LoVo (cell line): ENCODE data around the gene MRPL33.

Experiments
- DNase-seq: peaks from one replicate; pipeline ENCODE4 v3.0.0-alpha.2; 2016; ENCODE audit warnings: low spot score

Gene MRPL33

GRCh38 chr2:27776696-27777095 lies 5.2 kb downstream of the MRPL33 start:
- no peak for DNase-seq

GRCh38 chr2:27779417-27780055 lies 8.0 kb downstream of the MRPL33 start:
- no peak for DNase-seq

- DNase-seq = no peak
Measured at GRCh38 chr2:27781496-27781895, 10.0 kb downstream of the MRPL33 start.

- DNase-seq = no peak
Measured at GRCh38 chr2:27782701-27783100, 11.2 kb downstream of the MRPL33 start.

- DNase-seq = no peak
Measured at GRCh38 chr2:27790796-27791195, 19.3 kb downstream of the MRPL33 start.

GRCh38 chr2:27792759-27793158 lies 21.2 kb downstream of the MRPL33 start:
- DNase-seq = peak; percentile 29

- no peak for DNase-seq
Measured at GRCh38 chr2:27795093-27795834, 23.7 kb downstream of the MRPL33 start.

- DNase-seq = no peak
Measured at GRCh38 chr2:27795868-27796277, 24.4 kb downstream of the MRPL33 start.

- DNase-seq = no peak
Measured at GRCh38 chr2:27796791-27797765, 25.6 kb downstream of the MRPL33 start.

GRCh38 chr2:27797841-27798240 lies 26.3 kb downstream of the MRPL33 start:
- DNase-seq = no peak

- no peak for DNase-seq
Measured at GRCh38 chr2:27798486-27798885, 27.0 kb downstream of the MRPL33 start.

GRCh38 chr2:27798948-27799645 lies 27.6 kb downstream of the MRPL33 start:
- DNase-seq = peak; percentile 58

- DNase-seq = no peak
Measured at GRCh38 chr2:27799646-27800010, 28.1 kb downstream of the MRPL33 start.

GRCh38 chr2:27800856-27801255 lies 29.3 kb downstream of the MRPL33 start:
- no peak for DNase-seq

- DNase-seq = no peak
Measured at GRCh38 chr2:27802547-27802946, 31.0 kb downstream of the MRPL33 start.

- DNase-seq = no peak
Measured at GRCh38 chr2:27803046-27803445, 31.5 kb downstream of the MRPL33 start.

GRCh38 chr2:27804146-27804545 lies 32.6 kb downstream of the MRPL33 start:
- no peak for DNase-seq

GRCh38 chr2:27805180-27805579 lies 33.7 kb downstream of the MRPL33 start:
- no peak for DNase-seq

- DNase-seq = no peak
Measured at GRCh38 chr2:27806311-27807059, 35.0 kb downstream of the MRPL33 start.

GRCh38 chr2:27807476-27807875 lies 36.0 kb downstream of the MRPL33 start:
- DNase-seq = peak; percentile 42

- DNase-seq = no peak
Measured at GRCh38 chr2:27808418-27808817, 36.9 kb downstream of the MRPL33 start.
